Colonic mucosa (tissue), 4 donors: ENCODE results near the gene SORCS1. TPM values are rescaled to one million over a fixed set of nuclear protein-coding genes. Genes with fewer than 3 reads are reported as not detected.

ENCODE experiments used
- DNase-seq: peaks from one replicate; pipeline ENCODE4 v3.0.0-alpha.2; 2020
- H3K27ac ChIP-seq: fragments of 200-600 bp; one replicate; pipeline ENCODE4 v1.8.0; 2021
- H3K27me3 ChIP-seq: fragments of 200-600 bp; one replicate; pipeline ENCODE4 v1.8.0; 2021
- H3K36me3 ChIP-seq: fragments of 200-600 bp; one replicate; pipeline ENCODE4 v1.8.0; 2021
- H3K4me1 ChIP-seq: fragments of 200-600 bp; one replicate; pipeline ENCODE4 v1.8.0; 2021; ENCODE audit warnings: mild to moderate bottlenecking
- H3K4me3 ChIP-seq: fragments of 200-600 bp; one replicate; pipeline ENCODE4 v1.8.0; 2021
- H3K9ac ChIP-seq, 2 donors: one replicate each; pipeline ENCODE4 v1.7.0; 2013; ENCODE audit warnings: control low read depth in 2 of 2, low read depth in 2 of 2, low read length in 2 of 2
- H3K9me3 ChIP-seq: fragments of 200-600 bp; one replicate; pipeline ENCODE4 v1.8.0; 2021
- intact Hi-C: fragments of 100-400 bp; cut with DNase I; formaldehyde crosslinking; loops from one replicate; pipeline ENCODE4 v1.14.1; 2022
- total RNA-seq, 2 donors: library from RNA; stranded (reverse); fragmentation: NEBNext Ultra II Directional in 1 of 2; extraction: Animal tissue kit (Norgen Biotek cat#: 25700) in 1 of 2; gene quantifications; one replicate each; pipeline ENCODE4 v1.2.1, GENCODE V29; 2021
- TF ChIP-seq, protein P1 (sequence below): fragments of 200-600 bp; IDR thresholded peaks from one replicate; pipeline ENCODE4 v1.8.0; 2022; ENCODE audit warnings: antibody characterized with exemption, mild to moderate bottlenecking
- donor health status: healthy.
- donor health status: DM: no; HTN: no; CAD: no.
- donor health status: DM: no; HTN: no; CAD: no.

Gene SORCS1
- total RNA-seq, 2 donors from 2014 or later = 0.40 to 1.6 TPM

GRCh38 chr10:106981452-106982075 is 182.9 kb downstream of the SORCS1 start:
- TF ChIP-seq, protein P1, sequence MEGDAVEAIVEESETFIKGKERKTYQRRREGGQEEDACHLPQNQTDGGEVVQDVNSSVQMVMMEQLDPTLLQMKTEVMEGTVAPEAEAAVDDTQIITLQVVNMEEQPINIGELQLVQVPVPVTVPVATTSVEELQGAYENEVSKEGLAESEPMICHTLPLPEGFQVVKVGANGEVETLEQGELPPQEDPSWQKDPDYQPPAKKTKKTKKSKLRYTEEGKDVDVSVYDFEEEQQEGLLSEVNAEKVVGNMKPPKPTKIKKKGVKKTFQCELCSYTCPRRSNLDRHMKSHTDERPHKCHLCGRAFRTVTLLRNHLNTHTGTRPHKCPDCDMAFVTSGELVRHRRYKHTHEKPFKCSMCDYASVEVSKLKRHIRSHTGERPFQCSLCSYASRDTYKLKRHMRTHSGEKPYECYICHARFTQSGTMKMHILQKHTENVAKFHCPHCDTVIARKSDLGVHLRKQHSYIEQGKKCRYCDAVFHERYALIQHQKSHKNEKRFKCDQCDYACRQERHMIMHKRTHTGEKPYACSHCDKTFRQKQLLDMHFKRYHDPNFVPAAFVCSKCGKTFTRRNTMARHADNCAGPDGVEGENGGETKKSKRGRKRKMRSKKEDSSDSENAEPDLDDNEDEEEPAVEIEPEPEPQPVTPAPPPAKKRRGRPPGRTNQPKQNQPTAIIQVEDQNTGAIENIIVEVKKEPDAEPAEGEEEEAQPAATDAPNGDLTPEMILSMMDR = no peak

DNA sequence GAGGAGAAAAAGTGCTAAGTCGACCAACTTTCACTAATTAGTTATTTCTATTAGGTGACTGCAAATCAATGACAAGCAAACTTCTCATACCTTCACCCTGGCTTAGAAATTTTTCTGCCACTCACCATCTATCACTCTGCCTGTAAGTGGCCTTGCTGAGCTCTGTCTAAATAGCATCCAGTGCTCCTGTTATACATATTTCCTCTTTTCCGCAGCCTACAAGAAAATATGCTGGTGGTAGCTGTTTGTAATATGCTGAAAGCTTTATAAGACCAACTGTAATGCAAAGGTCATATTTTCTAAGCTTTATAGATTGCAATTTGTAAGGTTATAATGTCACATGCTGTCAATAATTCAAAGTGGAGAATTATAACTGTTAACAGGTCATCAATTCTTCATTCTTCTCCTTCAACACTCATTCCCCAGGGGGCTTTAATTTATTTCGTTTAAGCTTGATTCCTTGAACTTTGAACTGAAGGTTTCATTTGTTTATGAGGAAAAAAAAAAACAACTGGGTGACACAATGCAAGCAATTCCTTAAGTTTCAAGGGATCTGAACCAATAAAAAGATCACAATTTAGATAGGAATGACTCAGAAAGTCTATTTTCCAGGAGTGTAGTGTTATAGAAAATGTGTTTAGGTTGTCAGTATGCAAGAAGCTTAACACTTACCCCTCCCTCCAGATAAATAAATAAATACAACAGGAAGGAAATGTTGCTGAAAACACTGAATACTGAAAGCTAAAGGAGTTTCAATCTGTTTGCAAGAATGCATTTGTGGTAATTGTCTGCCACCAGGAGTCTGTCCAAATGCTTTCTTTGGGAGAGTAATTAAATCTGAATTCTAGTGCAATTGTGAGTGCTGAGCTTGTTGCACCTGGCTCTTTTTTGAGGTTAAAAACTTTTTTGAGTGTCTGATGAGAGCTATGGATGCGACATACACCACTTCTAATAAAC is 183.7 kb downstream of the SORCS1 start:
- Histone ChIP-seq H3K9ac (no peak overlapping the region), H3K27ac (no peak overlapping the region), H3K27me3 (no peaks in the 10 kb centered on the region), H3K9me3 (no peaks in the 10 kb centered on the region), H3K4me1 (no peaks in the 10 kb centered on the region), H3K4me3 (no peak overlapping the region), H3K36me3 (no peaks in the 10 kb centered on the region)
- intact Hi-C loops = loop anchor here (10.0 kb wide), 1 partner anchor 276 kb away; no protein-coding TSS in a partner anchor
- TF ChIP-seq, protein P1 = no peak
- no peak for DNase-seq

More at GRCh38 chr10:106981452-106982075, 182.9 kb downstream of the SORCS1 start:
- H3K36me3 ChIP-seq = no peaks in the 10 kb centered on the region
- no peak overlapping the region for H3K4me3 ChIP-seq
- no peak overlapping the region for H3K9ac ChIP-seq
- H3K27me3 ChIP-seq = no peaks in the 10 kb centered on the region
- intact Hi-C loops = loop anchor here (10.0 kb wide), 1 partner anchor 277 kb away; no protein-coding TSS in a partner anchor
- no peak overlapping the region for H3K27ac ChIP-seq
- no peaks in the 10 kb centered on the region for H3K4me1 ChIP-seq
- no peaks in the 10 kb centered on the region for H3K9me3 ChIP-seq
- DNase-seq = no peak

- H3K9me3 ChIP-seq = no peaks in the 10 kb centered on the region
- intact Hi-C loops = no loop called here
- DNase-seq = no peak
Observed at GRCh38 chr10:106978756-106979155, 185.8 kb downstream of the SORCS1 start.

GRCh38 chr10:106973716-106974115 is 190.8 kb downstream of the SORCS1 start:
- Histone ChIP-seq H3K4me1 (no peaks in the 10 kb centered on the region), H3K27ac (no peak overlapping the region), H3K36me3 (no peaks in the 10 kb centered on the region), H3K4me3 (no peak overlapping the region), H3K9ac (no peak overlapping the region), H3K9me3 (no peaks in the 10 kb centered on the region), H3K27me3 (no peaks in the 10 kb centered on the region)
- intact Hi-C loops = no loop called here
- TF ChIP-seq, protein P1 = no peak
- no peak for DNase-seq

More at GRCh38 chr10:106978756-106979155, 185.8 kb downstream of the SORCS1 start:
- H3K9ac ChIP-seq = no peak overlapping the region
- H3K27me3 ChIP-seq = no peaks in the 10 kb centered on the region
- TF ChIP-seq, protein P1 = no peak
- H3K27ac ChIP-seq = no peak overlapping the region
- no peaks in the 10 kb centered on the region for H3K36me3 ChIP-seq
- no peaks in the 10 kb centered on the region for H3K4me1 ChIP-seq
- H3K4me3 ChIP-seq = no peak overlapping the region

GRCh38 chr10:106973288-106973687 is 191.2 kb downstream of the SORCS1 start:
- H3K4me3 ChIP-seq = no peak overlapping the region
- H3K9ac ChIP-seq = no peak overlapping the region
- no peak overlapping the region for H3K27ac ChIP-seq
- no peaks in the 10 kb centered on the region for H3K9me3 ChIP-seq
- TF ChIP-seq, protein P1 = no peak
- intact Hi-C loops = no loop called here
- no peak for DNase-seq
- no peaks in the 10 kb centered on the region for H3K27me3 ChIP-seq
- no peaks in the 10 kb centered on the region for H3K36me3 ChIP-seq
- H3K4me1 ChIP-seq = no peaks in the 10 kb centered on the region
